ENCODE measurements around the gene SLC4A4. TPM values are rescaled to one million over a fixed set of nuclear protein-coding genes. Genes with fewer than 3 reads are reported as not detected.

The SLC4A4 gene
- total and polyA plus RNA-seq, 4 donors, result 3.0 to 36.7 (median 8.2) TPM

DNA sequence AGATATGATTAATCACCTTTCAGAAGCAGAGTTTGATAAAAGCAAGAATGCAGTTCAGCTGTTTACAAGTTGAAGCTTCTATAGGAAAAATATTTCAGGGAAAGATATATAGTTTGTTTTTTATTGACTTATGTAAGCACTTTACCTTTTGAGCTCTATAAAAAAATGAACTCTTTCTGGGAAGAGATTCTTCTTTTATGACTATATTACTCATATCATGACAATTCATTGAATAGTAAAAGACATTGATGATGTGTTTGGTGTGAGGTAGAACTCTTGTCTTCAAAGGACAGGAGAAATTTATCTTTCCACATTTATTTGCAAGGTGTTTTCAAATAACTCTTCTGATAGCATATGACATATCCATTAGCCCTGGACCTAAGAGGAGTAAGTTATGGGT lies 156.6 kb downstream of the SLC4A4 start:
- Histone ChIP-seq H3K36me3 (ENCODE audit: control insufficient read depth in 4 of 4, insufficient read depth in 3 of 4, low read depth in 1 of 4, low read length in 3 of 4) (no peaks in the 10 kb centered on the region), H3K27ac (ENCODE audit: low read depth in 1 of 2, low read length in 2 of 2) (no peak overlapping the region), H3K4me3 (ENCODE audit: low read depth in 1 of 3, low read length in 3 of 3) (no peak overlapping the region), H3K9ac (ENCODE audit: low read depth in 1 of 2, low read length in 2 of 2) (no peak overlapping the region), H3K4me1 (ENCODE audit: control insufficient read depth in 4 of 4, insufficient read depth in 4 of 4, low read length in 3 of 4) (no peaks in the 10 kb centered on the region), H3K9me3 (ENCODE audit: control insufficient read depth in 4 of 4, low read length in 3 of 4) (no peaks in the 10 kb centered on the region), H3K27me3 (ENCODE audit: control insufficient read depth in 4 of 4, insufficient read depth in 4 of 4, low read length in 3 of 4) (no peaks in the 10 kb centered on the region)
- no peak for TF ChIP-seq RAD21 (IDR thresholded peaks at IDR 0.05)
- TF ChIP-seq, protein P1, sequence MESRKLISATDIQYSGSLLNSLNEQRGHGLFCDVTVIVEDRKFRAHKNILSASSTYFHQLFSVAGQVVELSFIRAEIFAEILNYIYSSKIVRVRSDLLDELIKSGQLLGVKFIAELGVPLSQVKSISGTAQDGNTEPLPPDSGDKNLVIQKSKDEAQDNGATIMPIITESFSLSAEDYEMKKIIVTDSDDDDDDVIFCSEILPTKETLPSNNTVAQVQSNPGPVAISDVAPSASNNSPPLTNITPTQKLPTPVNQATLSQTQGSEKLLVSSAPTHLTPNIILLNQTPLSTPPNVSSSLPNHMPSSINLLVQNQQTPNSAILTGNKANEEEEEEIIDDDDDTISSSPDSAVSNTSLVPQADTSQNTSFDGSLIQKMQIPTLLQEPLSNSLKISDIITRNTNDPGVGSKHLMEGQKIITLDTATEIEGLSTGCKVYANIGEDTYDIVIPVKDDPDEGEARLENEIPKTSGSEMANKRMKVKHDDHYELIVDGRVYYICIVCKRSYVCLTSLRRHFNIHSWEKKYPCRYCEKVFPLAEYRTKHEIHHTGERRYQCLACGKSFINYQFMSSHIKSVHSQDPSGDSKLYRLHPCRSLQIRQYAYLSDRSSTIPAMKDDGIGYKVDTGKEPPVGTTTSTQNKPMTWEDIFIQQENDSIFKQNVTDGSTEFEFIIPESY (IDR thresholded peaks at IDR 0.05), result no peak
- DNase-seq (ENCODE audit: low spot score), result no peak

DNA sequence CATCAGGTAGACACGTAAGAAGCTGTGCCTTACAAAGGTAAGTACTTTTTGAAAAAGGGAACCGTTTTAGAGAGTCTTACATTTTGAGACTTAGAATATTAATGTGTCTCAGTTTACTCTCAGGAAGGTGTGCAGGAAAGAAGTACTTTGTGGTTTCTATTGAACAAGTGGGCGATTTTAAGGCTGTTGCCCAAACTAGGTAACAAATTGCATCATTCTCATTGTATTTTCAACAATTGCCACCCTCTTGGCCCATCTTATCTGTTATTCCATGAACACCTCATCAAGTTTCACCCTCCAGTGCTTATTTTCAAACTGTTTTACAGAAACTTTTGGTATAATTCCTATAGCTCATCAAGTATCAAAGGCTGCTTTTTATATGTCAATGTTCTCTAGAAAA lies 158.3 kb downstream of the SLC4A4 start:
- no peak for TF ChIP-seq YY1 (IDR thresholded peaks at IDR 0.05)
- TF ChIP-seq HNF4G (IDR thresholded peaks at IDR 0.05), result no peak
- no peak for TF ChIP-seq FOXA1 (IDR thresholded peaks at IDR 0.05)
- TF ChIP-seq TAF1 (conservative IDR thresholded peaks at IDR 0.05), result no peak
- TF ChIP-seq GABPA (IDR thresholded peaks at IDR 0.05 in 1 of 2, conservative IDR thresholded peaks at IDR 0.05 in 1 of 2), result no peak
- no peak for TF ChIP-seq RAD21 (IDR thresholded peaks at IDR 0.05)
- Histone ChIP-seq H3K9ac (ENCODE audit: low read depth in 1 of 2, low read length in 2 of 2) (no peak overlapping the region), H3K9me3 (ENCODE audit: control insufficient read depth in 4 of 4, low read length in 3 of 4) (no peaks in the 10 kb centered on the region), H3K4me3 (ENCODE audit: low read depth in 1 of 3, low read length in 3 of 3) (no peak overlapping the region), H3K27me3 (ENCODE audit: control insufficient read depth in 4 of 4, insufficient read depth in 4 of 4, low read length in 3 of 4) (no peaks in the 10 kb centered on the region), H3K27ac (ENCODE audit: low read depth in 1 of 2, low read length in 2 of 2) (no peak overlapping the region), H3K36me3 (ENCODE audit: control insufficient read depth in 4 of 4, insufficient read depth in 3 of 4, low read depth in 1 of 4, low read length in 3 of 4) (no peaks in the 10 kb centered on the region), H3K4me1 (ENCODE audit: control insufficient read depth in 4 of 4, insufficient read depth in 4 of 4, low read length in 3 of 4) (no peaks in the 10 kb centered on the region)
- 89% methylated on average over 3 of the region's 3 CpGs for WGBS
- DNase-seq (ENCODE audit: low spot score), result no peak

DNA sequence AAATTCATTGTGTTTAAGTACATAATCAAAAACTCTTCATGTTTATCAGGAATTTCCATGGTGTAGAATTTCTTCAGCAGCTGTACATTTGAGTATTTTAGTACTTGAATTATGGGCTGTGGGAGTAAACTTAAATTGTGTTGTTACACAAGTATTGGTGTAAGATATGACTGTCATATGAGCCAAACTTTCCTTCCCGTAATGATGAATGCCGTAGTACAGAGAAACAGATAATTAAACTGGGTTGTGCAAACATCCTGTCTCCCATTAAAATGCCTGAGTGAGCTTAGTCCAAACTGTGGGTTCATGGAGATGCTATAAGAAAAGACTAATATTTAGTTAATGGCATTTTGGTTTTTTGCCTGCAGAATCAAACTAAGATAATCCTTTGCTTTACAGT lies 159.2 kb downstream of the SLC4A4 start:
- no peaks in the 10 kb centered on the region for H3K36me3 ChIP-seq (ENCODE audit: control insufficient read depth in 4 of 4, insufficient read depth in 3 of 4, low read depth in 1 of 4, low read length in 3 of 4)
- DNase-seq (ENCODE audit: low spot score), result no peak
- H3K27ac ChIP-seq (ENCODE audit: low read depth in 1 of 2, low read length in 2 of 2), result no peak overlapping the region
- H3K9ac ChIP-seq (ENCODE audit: low read depth in 1 of 2, low read length in 2 of 2), result no peak overlapping the region
- no peaks in the 10 kb centered on the region for H3K27me3 ChIP-seq (ENCODE audit: control insufficient read depth in 4 of 4, insufficient read depth in 4 of 4, low read length in 3 of 4)
- H3K4me3 ChIP-seq (ENCODE audit: low read depth in 1 of 3, low read length in 3 of 3), result no peak overlapping the region
- H3K9me3 ChIP-seq (ENCODE audit: control insufficient read depth in 4 of 4, low read length in 3 of 4), result no peaks in the 10 kb centered on the region
- WGBS, result 36% methylated on average over 2 of the region's 2 CpGs
- TF ChIP-seq SP1 (IDR thresholded peaks at IDR 0.05) (no peak), JUND (IDR thresholded peaks at IDR 0.05) (peak in 1 of 2 donors; percentile 25), NR2F2 (IDR thresholded peaks at IDR 0.05) (no peak), YY1 (IDR thresholded peaks at IDR 0.05) (peak; percentile 26), HNF4A (conservative IDR thresholded peaks at IDR 0.05) (peak in 1 of 2 donors; percentile 10), RXRA (IDR thresholded peaks at IDR 0.05) (peak in 1 of 2 donors; percentile 9)
- TF ChIP-seq, protein P2, sequence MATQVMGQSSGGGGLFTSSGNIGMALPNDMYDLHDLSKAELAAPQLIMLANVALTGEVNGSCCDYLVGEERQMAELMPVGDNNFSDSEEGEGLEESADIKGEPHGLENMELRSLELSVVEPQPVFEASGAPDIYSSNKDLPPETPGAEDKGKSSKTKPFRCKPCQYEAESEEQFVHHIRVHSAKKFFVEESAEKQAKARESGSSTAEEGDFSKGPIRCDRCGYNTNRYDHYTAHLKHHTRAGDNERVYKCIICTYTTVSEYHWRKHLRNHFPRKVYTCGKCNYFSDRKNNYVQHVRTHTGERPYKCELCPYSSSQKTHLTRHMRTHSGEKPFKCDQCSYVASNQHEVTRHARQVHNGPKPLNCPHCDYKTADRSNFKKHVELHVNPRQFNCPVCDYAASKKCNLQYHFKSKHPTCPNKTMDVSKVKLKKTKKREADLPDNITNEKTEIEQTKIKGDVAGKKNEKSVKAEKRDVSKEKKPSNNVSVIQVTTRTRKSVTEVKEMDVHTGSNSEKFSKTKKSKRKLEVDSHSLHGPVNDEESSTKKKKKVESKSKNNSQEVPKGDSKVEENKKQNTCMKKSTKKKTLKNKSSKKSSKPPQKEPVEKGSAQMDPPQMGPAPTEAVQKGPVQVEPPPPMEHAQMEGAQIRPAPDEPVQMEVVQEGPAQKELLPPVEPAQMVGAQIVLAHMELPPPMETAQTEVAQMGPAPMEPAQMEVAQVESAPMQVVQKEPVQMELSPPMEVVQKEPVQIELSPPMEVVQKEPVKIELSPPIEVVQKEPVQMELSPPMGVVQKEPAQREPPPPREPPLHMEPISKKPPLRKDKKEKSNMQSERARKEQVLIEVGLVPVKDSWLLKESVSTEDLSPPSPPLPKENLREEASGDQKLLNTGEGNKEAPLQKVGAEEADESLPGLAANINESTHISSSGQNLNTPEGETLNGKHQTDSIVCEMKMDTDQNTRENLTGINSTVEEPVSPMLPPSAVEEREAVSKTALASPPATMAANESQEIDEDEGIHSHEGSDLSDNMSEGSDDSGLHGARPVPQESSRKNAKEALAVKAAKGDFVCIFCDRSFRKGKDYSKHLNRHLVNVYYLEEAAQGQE (IDR thresholded peaks at IDR 0.05), result no peak
- TF ChIP-seq, protein P3, sequence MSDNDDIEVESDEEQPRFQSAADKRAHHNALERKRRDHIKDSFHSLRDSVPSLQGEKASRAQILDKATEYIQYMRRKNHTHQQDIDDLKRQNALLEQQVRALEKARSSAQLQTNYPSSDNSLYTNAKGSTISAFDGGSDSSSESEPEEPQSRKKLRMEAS (IDR thresholded peaks at IDR 0.05), result no peak
- TF ChIP-seq, protein P1 (IDR thresholded peaks at IDR 0.05), result no peak
- H3K4me1 ChIP-seq (ENCODE audit: control insufficient read depth in 4 of 4, insufficient read depth in 4 of 4, low read length in 3 of 4), result no peaks in the 10 kb centered on the region

Data from liver (tissue), 9 donors.